Fibroblast of lung (primary cell): ENCODE results near the gene CLOCK. TPM values are rescaled to one million over a fixed set of nuclear protein-coding genes. Genes with fewer than 3 reads are reported as not detected.
"Not testable (repeated sequence)": the region's sequence is repeated elsewhere in the genome, so short reads cannot be mapped to it uniquely, and the experiment has no call there.

Experiments
- DNase-seq, 2 donors: peaks; one replicate each; pipeline versions ENCODE4 v3.0.0 to v3.0.0-alpha.2; 2010; ENCODE audit warnings: low read depth in 2 of 2
- H2AFZ ChIP-seq: 2 replicates; pipeline ENCODE4 v1.5.1; 2012; ENCODE audit warnings: low read length, control low read depth, inconsistent platforms
- H3K27ac ChIP-seq: 2 replicates; pipeline ENCODE4 v1.5.1; 2011; ENCODE audit warnings: low read length, control low read depth; ENCODE audit not compliant: insufficient read depth
- H3K27me3 ChIP-seq: 2 replicates; pipeline ENCODE4 v1.5.1; 2011; ENCODE audit warnings: mild to moderate bottlenecking, low read length; ENCODE audit not compliant: control insufficient read depth, insufficient read depth
- H3K36me3 ChIP-seq: 2 replicates; pipeline ENCODE4 v1.5.1; 2011; ENCODE audit warnings: low read length; ENCODE audit not compliant: control insufficient read depth, insufficient read depth
- H3K4me1 ChIP-seq: 2 replicates; pipeline ENCODE4 v1.5.1; 2011; ENCODE audit warnings: low read length; ENCODE audit not compliant: control insufficient read depth, insufficient read depth; ENCODE audit errors: extremely low read depth
- H3K4me2 ChIP-seq: 2 replicates; pipeline ENCODE4 v1.5.1; 2011; ENCODE audit warnings: low read length, control low read depth; ENCODE audit not compliant: insufficient read depth; ENCODE audit errors: extremely low read depth
- H3K4me3 ChIP-seq, 4 experiments: fragments of 200-600 bp in 1 of 4; sonication (generic) in 1 of 4; replicated peaks in 1 of 4; 2 replicates each; pipeline ENCODE4 v1.5.1; 2011 to 2016; ENCODE audit warnings: low read length in 4 of 4, low read depth in 3 of 4, mild to moderate bottlenecking in 3 of 4, control low read depth in 2 of 4, inconsistent platforms in 1 of 4, mixed read lengths in 1 of 4; ENCODE audit not compliant: insufficient read depth in 1 of 4; ENCODE audit errors: control extremely low read depth in 1 of 4
- H3K79me2 ChIP-seq: 2 replicates; pipeline ENCODE4 v1.5.1; 2012; ENCODE audit warnings: mild to moderate bottlenecking, low read length, inconsistent platforms; ENCODE audit not compliant: control insufficient read depth, insufficient read depth
- H3K9ac ChIP-seq: 2 replicates; pipeline ENCODE4 v1.5.1; 2011; ENCODE audit warnings: mild to moderate bottlenecking, low read length, control low read depth; ENCODE audit not compliant: insufficient read depth
- H3K9me3 ChIP-seq: 2 replicates; pipeline ENCODE4 v1.5.1; 2012; ENCODE audit warnings: low read depth, low read length; ENCODE audit not compliant: control insufficient read depth, insufficient read depth
- H4K20me1 ChIP-seq: 2 replicates; pipeline ENCODE4 v1.5.1; 2011; ENCODE audit warnings: low read length; ENCODE audit not compliant: control insufficient read depth, insufficient read depth; ENCODE audit errors: extremely low read depth
- CTCF ChIP-seq, 2 donors: IDR thresholded peaks in 1 of 2; conservative IDR thresholded peaks in 1 of 2; 1 replicate in 1 of 2; 2 replicates in 1 of 2; pipeline ENCODE4 v1.5.1; 2011 to 2012; ENCODE audit warnings: low read length in 2 of 2, control low read depth in 1 of 2, inconsistent platforms in 1 of 2, low read depth in 1 of 2, mild to moderate bottlenecking in 1 of 2
- EZH2 ChIP-seq: IDR thresholded peaks from 2 replicates; pipeline ENCODE4 v1.5.1; 2012; ENCODE audit warnings: low read length, control low read depth, mild to moderate bottlenecking; ENCODE audit errors: missing control alignments
- polyA plus RNA-seq, 2 donors: library from polyadenylated mRNA; depleted of rRNA in 1 of 2; stranded (reverse) in 1 of 2; unstranded in 1 of 2; fragments of >200 nt; gene quantifications; 2 replicates each; pipeline ENCODE4 v1.2.1, GENCODE V29; 2011 to 2012; ENCODE audit warnings: missing spikeins in 1 of 2
- total RNA-seq: library from RNA; depleted of rRNA; stranded (reverse); fragments of >200 nt; gene quantifications from 2 replicates; pipeline ENCODE4 v1.2.1, GENCODE V29; 2014

Gene CLOCK
- total and polyA plus RNA-seq, 2 donors (not counting 1 experiment from before 2014, with no cell fraction given): 26.1 to 27.4 TPM

GRCh38 chr4:55554453-55555030 is 7.8 kb upstream of the CLOCK start:
- peak; percentile 46 to 80 for DNase-seq
- peak overlapping the region; percentile 60 for H3K4me2 ChIP-seq

GRCh38 chr4:55553441-55554201 is 6.9 kb upstream of the CLOCK start:
- no peaks in the 10 kb centered on the region for H3K79me2 ChIP-seq
- peak overlapping the region; percentile 85 for H3K4me2 ChIP-seq
- H3K27ac ChIP-seq: peak overlapping the region; percentile 60
- no peaks in the 10 kb centered on the region for H4K20me1 ChIP-seq
- DNase-seq: peak; percentile 49 to 68
- H3K36me3 ChIP-seq: no peaks in the 10 kb centered on the region
- peaks cover 4% of the 10 kb centered on the region for H3K4me1 ChIP-seq
- no peaks in the 10 kb centered on the region for H3K27me3 ChIP-seq
- no peak overlapping the region for H3K9ac ChIP-seq
- peak overlapping the region; percentile 67 for H2AFZ ChIP-seq
- TF ChIP-seq CTCF (conservative IDR thresholded peaks at IDR 0.05 in 1 of 2, IDR thresholded peaks at IDR 0.05 in 1 of 2; ENCODE audit: low read depth in 1 of 2, low read length in 2 of 2) (no peak), EZH2 (no peak)
- H3K9me3 ChIP-seq: no peaks in the 10 kb centered on the region
- peak overlapping the region; percentile 32 to 50 (median 38) for H3K4me3 ChIP-seq

More at GRCh38 chr4:55554453-55555030, 7.8 kb upstream of the CLOCK start:
- Histone ChIP-seq H3K4me1 (peaks cover under 1% of the 10 kb centered on the region), H3K79me2 (no peaks in the 10 kb centered on the region), H3K27me3 (no peaks in the 10 kb centered on the region), H3K9me3 (no peaks in the 10 kb centered on the region), H2AFZ (no peak overlapping the region), H3K4me3 (peak overlapping the region in 1 of 4 experiments; percentile 13), H3K36me3 (no peaks in the 10 kb centered on the region), H3K9ac (no peak overlapping the region), H4K20me1 (no peaks in the 10 kb centered on the region), H3K27ac (no peak overlapping the region)
- no peak for TF ChIP-seq EZH2
- TF ChIP-seq CTCF (conservative IDR thresholded peaks at IDR 0.05 in 1 of 2, IDR thresholded peaks at IDR 0.05 in 1 of 2; ENCODE audit: low read depth in 1 of 2, low read length in 2 of 2): peak; percentile 49 to 50

GRCh38 chr4:55551964-55552363 is 5.3 kb upstream of the CLOCK start:
- H3K27me3 ChIP-seq, H3K79me2 ChIP-seq, H4K20me1 ChIP-seq, H3K9me3 ChIP-seq, DNase-seq, H3K36me3 ChIP-seq, H3K9ac ChIP-seq, H3K27ac ChIP-seq, H3K4me1 ChIP-seq, H3K4me2 ChIP-seq, H3K4me3 ChIP-seq, H2AFZ ChIP-seq: not testable (repeated sequence)
